K562 (cell line): ENCODE data around the gene MAB21L1.

Experiments used
- CTCF ChIP-seq, 3 experiments: IDR thresholded peaks in 2 of 3; conservative IDR thresholded peaks in 1 of 3; 2 replicates each; pipeline ENCODE4 v1.5.1; 2011 to 2012; ENCODE audit warnings: low read length in 3 of 3, mild to moderate bottlenecking in 3 of 3, control low read depth in 2 of 3, improper control_type of control experiment in 1 of 3, inconsistent platforms in 1 of 3, low read depth in 1 of 3, mixed read lengths in 1 of 3, moderate library complexity in 1 of 3; ENCODE audit not compliant: insufficient read depth in 2 of 3
- ERF ChIP-seq: fragments of 450-650 bp; formaldehyde crosslinking; IDR thresholded peaks from 2 replicates; pipeline ENCODE4 v1.4.0; 2020; ENCODE audit warnings: mild to moderate bottlenecking, mixed read lengths
- ESRRA ChIP-seq: fragments of 450-650 bp; IDR thresholded peaks from 2 replicates; pipeline ENCODE4 v1.6.1; 2014; ENCODE audit warnings: low read depth, mild to moderate bottlenecking, moderate library complexity, borderline replicate concordance
- EZH2 ChIP-seq: IDR thresholded peaks from 2 replicates; pipeline ENCODE4 v1.6.1; 2012; ENCODE audit warnings: low read depth, mild to moderate bottlenecking, inconsistent platforms, low read length, borderline replicate concordance
- HCFC1 ChIP-seq: IDR thresholded peaks from 2 replicates; pipeline ENCODE4 v1.6.1; 2012; ENCODE audit warnings: low read depth, low read length, improper control_type of control experiment
- MAX ChIP-seq: sonication (generic); formaldehyde crosslinking; IDR thresholded peaks from 2 replicates; pipeline ENCODE4 v1.9.0; 2022; ENCODE audit warnings: mild to moderate bottlenecking, missing genetic modification reagents
- MTA1 ChIP-seq: fragments of 450-650 bp; IDR thresholded peaks from 2 replicates; pipeline ENCODE4 v1.6.1; 2017; ENCODE audit warnings: borderline replicate concordance
- RFX1 ChIP-seq: fragments of 450-650 bp; IDR thresholded peaks from 2 replicates; pipeline ENCODE4 v1.6.1; 2016; ENCODE audit warnings: mild to moderate bottlenecking, moderate library complexity
- SMC3 ChIP-seq: conservative IDR thresholded peaks from 2 replicates; pipeline ENCODE4 v1.6.1; 2011; ENCODE audit warnings: low read depth, low read length, improper control_type of control experiment; ENCODE audit not compliant: insufficient read depth
- ZBTB26 ChIP-seq: fragments of 450-650 bp; formaldehyde crosslinking; IDR thresholded peaks from 2 replicates; pipeline ENCODE4 v1.4.0; 2022; ENCODE audit warnings: missing genetic modification characterization
- ZKSCAN8 ChIP-seq: fragments of 200-800 bp; sonication (Bioruptor generic); IDR thresholded peaks from 2 replicates; pipeline ENCODE4 v1.6.1; 2016; ENCODE audit warnings: missing genetic modification characterization, missing compliant biosample characterization
- ZNF282 ChIP-seq: sonication (generic); formaldehyde crosslinking; IDR thresholded peaks from 2 replicates; pipeline ENCODE4 v1.8.1; 2023; ENCODE audit warnings: missing genetic modification reagents
- TF ChIP-seq, protein P1 (sequence below), 3 experiments: fragments of 200-800 bp in 1 of 3; fragments of 250-450 bp in 1 of 3; fragments of 450-650 bp in 1 of 3; sonication (Bioruptor Pico) in 1 of 3; sonication (Bioruptor generic) in 1 of 3; formaldehyde crosslinking in 1 of 3; IDR thresholded peaks; 2 replicates each; pipeline versions ENCODE4 v1.6.1 to v1.8.0; 2016 to 2022; ENCODE audit warnings: mild to moderate bottlenecking in 2 of 3, missing genetic modification characterization in 2 of 3, missing compliant biosample characterization in 1 of 3, moderate library complexity in 1 of 3
- TF ChIP-seq, protein P2 (sequence below), 2 experiments: IDR thresholded peaks in 1 of 2; conservative IDR thresholded peaks in 1 of 2; 2 replicates each; pipeline ENCODE4 v1.6.1; 2016; ENCODE audit warnings: low read depth in 2 of 2, mild to moderate bottlenecking in 1 of 2, missing compliant biosample characterization in 1 of 2, missing genetic modification characterization in 1 of 2, moderate library complexity in 1 of 2

DNA sequence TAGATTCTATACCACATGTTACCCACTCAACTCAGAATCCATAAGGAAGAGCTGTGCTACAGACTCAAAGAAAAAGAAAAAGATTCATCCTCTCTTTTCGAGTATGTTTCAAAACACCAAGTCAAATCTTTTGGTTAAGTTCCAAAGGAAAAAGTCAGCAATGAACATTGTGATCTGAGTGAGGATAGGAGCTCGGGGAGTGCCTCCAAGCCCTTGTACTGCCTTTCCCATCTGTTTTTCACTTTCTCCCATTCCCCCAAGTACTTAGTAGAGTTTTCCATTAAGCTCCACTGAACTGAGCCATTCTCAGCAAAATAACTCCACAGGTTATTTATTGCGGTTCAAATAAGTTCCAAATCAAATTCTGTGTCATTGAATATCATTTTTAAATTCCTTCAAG is 47.7 kb upstream of the MAB21L1 start:
- no peak for TF ChIP-seq ZNF282 (CRISPR knock-in tag)
- TF ChIP-seq RFX1, result no peak
- no peak for TF ChIP-seq ERF (CRISPR knock-in tag)
- TF ChIP-seq SMC3, result no peak
- TF ChIP-seq MTA1, result no peak
- TF ChIP-seq ESRRA, result no peak
- TF ChIP-seq, protein P1, sequence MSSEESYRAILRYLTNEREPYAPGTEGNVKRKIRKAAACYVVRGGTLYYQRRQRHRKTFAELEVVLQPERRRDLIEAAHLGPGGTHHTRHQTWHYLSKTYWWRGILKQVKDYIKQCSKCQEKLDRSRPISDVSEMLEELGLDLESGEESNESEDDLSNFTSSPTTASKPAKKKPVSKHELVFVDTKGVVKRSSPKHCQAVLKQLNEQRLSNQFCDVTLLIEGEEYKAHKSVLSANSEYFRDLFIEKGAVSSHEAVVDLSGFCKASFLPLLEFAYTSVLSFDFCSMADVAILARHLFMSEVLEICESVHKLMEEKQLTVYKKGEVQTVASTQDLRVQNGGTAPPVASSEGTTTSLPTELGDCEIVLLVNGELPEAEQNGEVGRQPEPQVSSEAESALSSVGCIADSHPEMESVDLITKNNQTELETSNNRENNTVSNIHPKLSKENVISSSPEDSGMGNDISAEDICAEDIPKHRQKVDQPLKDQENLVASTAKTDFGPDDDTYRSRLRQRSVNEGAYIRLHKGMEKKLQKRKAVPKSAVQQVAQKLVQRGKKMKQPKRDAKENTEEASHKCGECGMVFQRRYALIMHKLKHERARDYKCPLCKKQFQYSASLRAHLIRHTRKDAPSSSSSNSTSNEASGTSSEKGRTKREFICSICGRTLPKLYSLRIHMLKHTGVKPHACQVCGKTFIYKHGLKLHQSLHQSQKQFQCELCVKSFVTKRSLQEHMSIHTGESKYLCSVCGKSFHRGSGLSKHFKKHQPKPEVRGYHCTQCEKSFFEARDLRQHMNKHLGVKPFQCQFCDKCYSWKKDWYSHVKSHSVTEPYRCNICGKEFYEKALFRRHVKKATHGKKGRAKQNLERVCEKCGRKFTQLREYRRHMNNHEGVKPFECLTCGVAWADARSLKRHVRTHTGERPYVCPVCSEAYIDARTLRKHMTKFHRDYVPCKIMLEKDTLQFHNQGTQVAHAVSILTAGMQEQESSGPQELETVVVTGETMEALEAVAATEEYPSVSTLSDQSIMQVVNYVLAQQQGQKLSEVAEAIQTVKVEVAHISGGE (CRISPR knock-in tag; IDR thresholded peaks at IDR 0.05), result no peak
- TF ChIP-seq, protein P2, sequence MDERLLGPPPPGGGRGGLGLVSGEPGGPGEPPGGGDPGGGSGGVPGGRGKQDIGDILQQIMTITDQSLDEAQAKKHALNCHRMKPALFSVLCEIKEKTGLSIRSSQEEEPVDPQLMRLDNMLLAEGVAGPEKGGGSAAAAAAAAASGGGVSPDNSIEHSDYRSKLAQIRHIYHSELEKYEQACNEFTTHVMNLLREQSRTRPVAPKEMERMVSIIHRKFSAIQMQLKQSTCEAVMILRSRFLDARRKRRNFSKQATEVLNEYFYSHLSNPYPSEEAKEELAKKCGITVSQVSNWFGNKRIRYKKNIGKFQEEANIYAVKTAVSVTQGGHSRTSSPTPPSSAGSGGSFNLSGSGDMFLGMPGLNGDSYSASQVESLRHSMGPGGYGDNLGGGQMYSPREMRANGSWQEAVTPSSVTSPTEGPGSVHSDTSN (CRISPR knock-in tag; IDR thresholded peaks at IDR 0.05; ENCODE audit: low read depth), result no peak
- TF ChIP-seq, protein P2 (tag; conservative IDR thresholded peaks at IDR 0.05; ENCODE audit: low read depth), result no peak
- no peak for TF ChIP-seq MAX (CRISPR knock-in tag)
- TF ChIP-seq ZBTB26 (CRISPR knock-in tag), result no peak
- no peak for TF ChIP-seq CTCF (IDR thresholded peaks at IDR 0.05 in 2 of 3, conservative IDR thresholded peaks at IDR 0.05 in 1 of 3; ENCODE audit: insufficient read depth in 2 of 3, low read depth in 1 of 3, low read length in 3 of 3)
- TF ChIP-seq EZH2, result no peak
- no peak for TF ChIP-seq HCFC1
- no peak for TF ChIP-seq ZKSCAN8 (CRISPR knock-in tag)
